GM18867 (cell line): ENCODE data around the gene ARHGAP22.
"Not testable (repeated sequence)": the region's sequence is repeated elsewhere in the genome, so short reads cannot be mapped to it uniquely, and the experiment has no call there.

ENCODE experiments used
- ATAC-seq: cut with Tn5 transposase; IDR thresholded peaks from one replicate; pipeline ENCODE4 v1.9.1; 2021; ENCODE audit warnings: mild to moderate bottlenecking, moderate library complexity; ENCODE audit not compliant: unreplicated experiment

The ARHGAP22 gene

GRCh38 chr10:48604991-48605508 is at the start of gene ARHGAP22:
TSS of gene ARHGAP22 (minus strand) at chr10:48605073. CDS start at chr10:48604796, 277 bp downstream.
- no peak for ATAC-seq

GRCh38 chr10:48653944-48654698 is 49.2 kb upstream of the ARHGAP22 start:
- no peak for ATAC-seq

GRCh38 chr10:48653347-48653746 is 48.5 kb upstream of the ARHGAP22 start:
- no peak for ATAC-seq

- no peak for ATAC-seq
These were observed 47.5 kb upstream of the ARHGAP22 start for GRCh38 chr10:48652344-48652743.

- ATAC-seq, result no peak
These were observed 47.0 kb upstream of the ARHGAP22 start for GRCh38 chr10:48651839-48652238.

- no peak for ATAC-seq
These were observed 46.4 kb upstream of the ARHGAP22 start for GRCh38 chr10:48651293-48651692.

- no peak for ATAC-seq
These were observed 44.6 kb upstream of the ARHGAP22 start for GRCh38 chr10:48649349-48649944.

GRCh38 chr10:48648172-48648942 is 43.5 kb upstream of the ARHGAP22 start:
- ATAC-seq, result no peak

- ATAC-seq, result not testable (repeated sequence)
These were observed 42.2 kb upstream of the ARHGAP22 start for GRCh38 chr10:48647073-48647472.

GRCh38 chr10:48645600-48645999 is 40.7 kb upstream of the ARHGAP22 start:
- ATAC-seq, result no peak

GRCh38 chr10:48641099-48641690 is 36.3 kb upstream of the ARHGAP22 start:
- not testable (repeated sequence) for ATAC-seq

- no peak for ATAC-seq
These were observed 35.5 kb upstream of the ARHGAP22 start for GRCh38 chr10:48640326-48640725.

- ATAC-seq, result no peak
These were observed 34.8 kb upstream of the ARHGAP22 start for GRCh38 chr10:48639632-48640031.

- no peak for ATAC-seq
These were observed 34.1 kb upstream of the ARHGAP22 start for GRCh38 chr10:48638739-48639527.

GRCh38 chr10:48638158-48638557 is 33.3 kb upstream of the ARHGAP22 start:
- ATAC-seq, result no peak

- ATAC-seq, result no peak
These were observed 32.0 kb upstream of the ARHGAP22 start for GRCh38 chr10:48636901-48637300.

GRCh38 chr10:48636231-48636630 is 31.4 kb upstream of the ARHGAP22 start:
- no peak for ATAC-seq

- ATAC-seq, result no peak
These were observed 30.2 kb upstream of the ARHGAP22 start for GRCh38 chr10:48634984-48635557.

- peak; percentile 93 for ATAC-seq
These were observed 29.5 kb upstream of the ARHGAP22 start for GRCh38 chr10:48634198-48634983.
